Colonic mucosa (tissue), 4 donors: ENCODE measurements around the gene SLC6A13. TPM values are rescaled to one million over a fixed set of nuclear protein-coding genes. Genes with fewer than 3 reads are reported as not detected.

ENCODE experiments used
- DNase-seq: peaks from one replicate; pipeline ENCODE4 v3.0.0-alpha.2; 2020
- H3K27ac ChIP-seq: fragments of 200-600 bp; one replicate; pipeline ENCODE4 v1.8.0; 2021
- H3K27me3 ChIP-seq: fragments of 200-600 bp; one replicate; pipeline ENCODE4 v1.8.0; 2021
- H3K36me3 ChIP-seq: fragments of 200-600 bp; one replicate; pipeline ENCODE4 v1.8.0; 2021
- H3K4me1 ChIP-seq: fragments of 200-600 bp; one replicate; pipeline ENCODE4 v1.8.0; 2021; ENCODE audit warnings: mild to moderate bottlenecking
- H3K4me3 ChIP-seq: fragments of 200-600 bp; one replicate; pipeline ENCODE4 v1.8.0; 2021
- H3K9ac ChIP-seq, 2 donors: one replicate each; pipeline ENCODE4 v1.7.0; 2013; ENCODE audit warnings: control low read depth in 2 of 2, low read depth in 2 of 2, low read length in 2 of 2
- H3K9me3 ChIP-seq: fragments of 200-600 bp; one replicate; pipeline ENCODE4 v1.8.0; 2021
- CTCF ChIP-seq: fragments of 200-600 bp; IDR thresholded peaks from one replicate; pipeline ENCODE4 v1.8.0; 2022; ENCODE audit warnings: antibody characterized with exemption, mild to moderate bottlenecking
- intact Hi-C: fragments of 100-400 bp; cut with DNase I; formaldehyde crosslinking; loops from one replicate; pipeline ENCODE4 v1.14.1; 2022
- total RNA-seq, 2 donors: library from RNA; stranded (reverse); fragmentation: NEBNext Ultra II Directional in 1 of 2; extraction: Animal tissue kit (Norgen Biotek cat#: 25700) in 1 of 2; gene quantifications; one replicate each; pipeline ENCODE4 v1.2.1, GENCODE V29; 2021
- donor health status: healthy.
- donor health status: DM: no; HTN: no; CAD: no.
- donor health status: DM: no; HTN: no; CAD: no.

The SLC6A13 gene
- total RNA-seq, 2 donors from 2014 or later: not detected

- peaks cover 5% of the 10 kb centered on the region for H3K27me3 ChIP-seq
- no peak within 1 kb of the TSS for H3K27ac ChIP-seq
- no peak for DNase-seq
- no peak for TF ChIP-seq CTCF
- H3K4me1 ChIP-seq: no peaks in the 10 kb centered on the region
- H3K9ac ChIP-seq: no peak within 1 kb of the TSS
- no peaks in the 10 kb centered on the region for H3K36me3 ChIP-seq
- intact Hi-C loops: no loop called here
- H3K9me3 ChIP-seq: no peaks in the 10 kb centered on the region
- H3K4me3 ChIP-seq: no peak within 1 kb of the TSS
These were observed 48.5 kb downstream of the SLC6A13 start, which contains the start of gene SLC6A12 for GRCh38 chr12:214003-214741. Gene SLC6A12 (minus strand): TSS chr12:214157. CDS start chr12:209986, 4,171 bp downstream.

- no peak overlapping the region for H3K27ac ChIP-seq
- H3K4me1 ChIP-seq: no peaks in the 10 kb centered on the region
- no peak overlapping the region for H3K4me3 ChIP-seq
- H3K9ac ChIP-seq: no peak overlapping the region
- no peak for DNase-seq
- peaks cover 5% of the 10 kb centered on the region for H3K27me3 ChIP-seq
- no peaks in the 10 kb centered on the region for H3K36me3 ChIP-seq
- TF ChIP-seq CTCF: no peak
- H3K9me3 ChIP-seq: no peaks in the 10 kb centered on the region
- intact Hi-C loops: no loop called here
These were observed 49.1 kb downstream of the SLC6A13 start for GRCh38 chr12:213527-213932.

- peak; percentile 74 for DNase-seq
- peaks cover 5% of the 10 kb centered on the region for H3K27me3 ChIP-seq
- no peak overlapping the region for H3K9ac ChIP-seq
- H3K4me3 ChIP-seq: no peak overlapping the region
- no peak for TF ChIP-seq CTCF
- intact Hi-C loops: no loop called here
- H3K4me1 ChIP-seq: no peaks in the 10 kb centered on the region
- no peaks in the 10 kb centered on the region for H3K9me3 ChIP-seq
- H3K36me3 ChIP-seq: no peaks in the 10 kb centered on the region
- H3K27ac ChIP-seq: no peak overlapping the region
These were observed 49.7 kb downstream of the SLC6A13 start for GRCh38 chr12:212715-213526.

- Histone ChIP-seq H3K36me3 (no peaks in the 10 kb centered on the region), H3K9me3 (no peaks in the 10 kb centered on the region), H3K9ac (no peak overlapping the region), H3K4me1 (no peaks in the 10 kb centered on the region), H3K27ac (no peak overlapping the region), H3K4me3 (no peak overlapping the region), H3K27me3 (peaks cover 5% of the 10 kb centered on the region)
- intact Hi-C loops: no loop called here
- DNase-seq: no peak
- TF ChIP-seq CTCF: no peak
These were observed 50.3 kb downstream of the SLC6A13 start for GRCh38 chr12:212415-212714.

GRCh38 chr12:211639-212414 lies 50.8 kb downstream of the SLC6A13 start:
- intact Hi-C loops: no loop called here
- H3K4me3 ChIP-seq: no peak overlapping the region
- peaks cover 5% of the 10 kb centered on the region for H3K27me3 ChIP-seq
- no peaks in the 10 kb centered on the region for H3K9me3 ChIP-seq
- TF ChIP-seq CTCF: no peak
- H3K27ac ChIP-seq: no peak overlapping the region
- no peaks in the 10 kb centered on the region for H3K4me1 ChIP-seq
- no peak for DNase-seq
- H3K9ac ChIP-seq: no peak overlapping the region
- H3K36me3 ChIP-seq: no peaks in the 10 kb centered on the region
